HEK293 (cell line): ENCODE data around the gene SELENOF.

Source experiments
- ZBTB7A ChIP-seq: fragments of 450-650 bp; formaldehyde crosslinking; IDR thresholded peaks from 2 replicates; pipeline ENCODE4 v1.5.1; 2016; ENCODE audit warnings: low read depth, missing biosample characterization, missing genetic modification characterization
- ZNF48 ChIP-seq: fragments of 450-650 bp; formaldehyde crosslinking; IDR thresholded peaks from 2 replicates; pipeline ENCODE4 v1.5.1; 2016; ENCODE audit warnings: missing biosample characterization, missing genetic modification characterization

DNA sequence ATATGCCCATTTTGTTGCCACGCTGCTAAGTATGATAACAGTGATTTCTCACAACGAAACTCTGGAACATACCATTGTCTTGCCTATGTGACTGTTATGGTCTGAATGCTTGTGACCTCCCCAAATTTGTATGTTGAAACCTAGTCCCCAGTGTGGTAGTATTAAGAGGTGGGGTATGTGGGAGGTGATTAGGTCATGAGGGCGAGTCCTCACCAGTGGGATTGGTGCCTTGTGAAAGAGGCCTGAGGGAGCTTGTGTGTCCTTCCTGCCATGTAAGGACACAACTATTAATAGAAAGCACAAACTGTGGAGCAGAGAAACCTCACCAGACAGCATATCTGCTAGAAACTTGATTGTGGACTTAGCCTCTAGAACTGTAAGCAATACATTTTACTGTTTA lies 84.6 kb downstream of the SELENOF start:
- no peak for TF ChIP-seq ZNF48
- no peak for TF ChIP-seq ZBTB7A (tag by site-specific recombination)
